OCI-LY1 (cell line): Measurements from ENCODE around the gene NR3C1.
A peak's percentile ranks its signal among the peaks of the same experiment; 100 is the strongest.

Experiments
- H2AFZ ChIP-seq: fragments of 200-600 bp; sonication (generic), shearing (Covaris generic); 2 replicates; pipeline ENCODE4 v1.6.0; 2014; ENCODE audit warnings: antibody characterized with exemption, mild to moderate bottlenecking, low read length
- H3F3A ChIP-seq: fragments of 200-600 bp; sonication (generic), shearing (Covaris generic); 2 replicates; pipeline ENCODE4 v1.6.0; 2014; ENCODE audit warnings: mild to moderate bottlenecking, antibody characterized with exemption, low read length, moderate library complexity; ENCODE audit not compliant: insufficient read depth
- H3K27ac ChIP-seq: fragments of 200-600 bp; sonication (generic); 2 replicates; pipeline ENCODE4 v1.5.1; 2014; ENCODE audit warnings: low read length, mixed run types, mild to moderate bottlenecking, low read depth; ENCODE audit not compliant: poor library complexity, severe bottlenecking
- H3K27me3 ChIP-seq: fragments of 200-600 bp; sonication (generic); 2 replicates; pipeline ENCODE4 v1.6.0; 2014; ENCODE audit warnings: antibody characterized with exemption, mild to moderate bottlenecking, low read length, moderate library complexity; ENCODE audit not compliant: insufficient read depth
- H3K36me3 ChIP-seq: fragments of 200-600 bp; sonication (generic); 2 replicates; pipeline ENCODE4 v1.6.1; 2014; ENCODE audit warnings: mild to moderate bottlenecking, antibody characterized with exemption, low read length, moderate library complexity, mixed read lengths; ENCODE audit not compliant: insufficient read depth
- H3K4me1 ChIP-seq: fragments of 200-600 bp; sonication (generic); 2 replicates; pipeline ENCODE4 v1.5.1; 2014; ENCODE audit warnings: mild to moderate bottlenecking, low read length, moderate library complexity; ENCODE audit not compliant: insufficient read depth, severe bottlenecking
- H3K4me2 ChIP-seq: fragments of 200-600 bp; sonication (generic), shearing (Covaris generic); 2 replicates; pipeline ENCODE4 v1.6.1; 2014; ENCODE audit warnings: low read length
- H3K4me3 ChIP-seq: fragments of 200-600 bp; sonication (generic); 2 replicates; pipeline ENCODE4 v1.5.1; 2014; ENCODE audit warnings: low read length, low read depth, mild to moderate bottlenecking, mixed read lengths; ENCODE audit not compliant: poor library complexity, severe bottlenecking
- H3K79me2 ChIP-seq: fragments of 200-600 bp; shearing (Covaris generic); 2 replicates; pipeline ENCODE4 v1.6.1; 2016; ENCODE audit warnings: mixed run types, low read length, mixed read lengths; ENCODE audit not compliant: insufficient read depth
- H3K9ac ChIP-seq: fragments of 200-600 bp; sonication (generic), shearing (Covaris generic); 2 replicates; pipeline ENCODE4 v1.6.1; 2014; ENCODE audit warnings: mild to moderate bottlenecking, low read length, mixed read lengths
- H3K9me2 ChIP-seq: fragments of 200-600 bp; sonication (generic), shearing (Covaris generic); 2 replicates; pipeline ENCODE4 v1.6.1; 2014; ENCODE audit warnings: low read depth, mild to moderate bottlenecking, low read length, mixed read lengths
- H3K9me3 ChIP-seq: fragments of 200-600 bp; shearing (Covaris generic); 2 replicates; pipeline ENCODE4 v1.6.1; 2014; ENCODE audit warnings: low read length, mixed read lengths
- H4K20me1 ChIP-seq: fragments of 200-600 bp; sonication (generic), shearing (Covaris generic); 2 replicates; pipeline ENCODE4 v1.6.0; 2016; ENCODE audit warnings: mild to moderate bottlenecking, low read length; ENCODE audit not compliant: insufficient read depth
- EZH2 ChIP-seq: fragments of 200-600 bp; sonication (generic), shearing (Covaris generic); IDR thresholded peaks from 2 replicates; pipeline ENCODE4 v1.8.0; 2017; ENCODE audit warnings: borderline replicate concordance, mixed run types, mild to moderate bottlenecking, antibody characterized with exemption, low read length, moderate library complexity, mixed read lengths
- TF ChIP-seq, protein P1 (sequence below): fragments of 200-600 bp; sonication (generic), shearing (Covaris generic); IDR thresholded peaks from 2 replicates; pipeline ENCODE4 v1.5.1; 2017; ENCODE audit warnings: mild to moderate bottlenecking, antibody characterized with exemption, low read length, moderate library complexity, mixed read lengths

Gene NR3C1

DNA sequence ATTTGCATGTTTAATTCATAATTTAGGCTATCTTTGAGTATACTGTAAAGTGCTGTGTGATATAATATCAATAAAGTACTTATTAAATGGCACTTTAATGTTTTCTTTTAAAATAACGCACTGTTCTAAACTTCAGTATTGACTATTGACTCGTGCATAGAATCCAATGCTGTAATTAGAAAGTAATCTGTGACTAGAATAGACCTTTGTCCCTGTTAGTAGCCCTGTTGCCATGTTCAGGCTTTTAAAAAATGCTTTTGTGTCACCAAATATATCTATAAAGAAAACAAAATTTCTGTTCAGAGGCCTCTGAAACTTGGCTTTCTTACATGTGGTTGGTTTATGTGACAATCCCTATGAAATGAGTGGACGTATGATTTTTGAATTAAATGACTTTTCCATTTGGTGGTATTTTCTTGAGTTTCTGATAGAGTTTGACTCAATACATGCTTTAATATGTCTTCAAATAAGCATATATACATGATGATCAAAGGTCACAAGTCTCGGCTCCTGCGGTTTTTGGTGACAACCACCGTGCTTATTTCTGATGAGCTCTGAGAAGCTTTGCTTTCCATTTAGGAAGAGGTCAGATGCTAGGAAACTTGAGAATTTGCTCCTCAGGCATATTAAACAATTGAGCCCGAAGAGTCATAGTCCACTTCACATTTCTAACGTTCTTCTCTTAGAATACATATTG is 174.7 kb downstream of the NR3C1 start:
- no peak for TF ChIP-seq EZH2
- TF ChIP-seq, protein P1, sequence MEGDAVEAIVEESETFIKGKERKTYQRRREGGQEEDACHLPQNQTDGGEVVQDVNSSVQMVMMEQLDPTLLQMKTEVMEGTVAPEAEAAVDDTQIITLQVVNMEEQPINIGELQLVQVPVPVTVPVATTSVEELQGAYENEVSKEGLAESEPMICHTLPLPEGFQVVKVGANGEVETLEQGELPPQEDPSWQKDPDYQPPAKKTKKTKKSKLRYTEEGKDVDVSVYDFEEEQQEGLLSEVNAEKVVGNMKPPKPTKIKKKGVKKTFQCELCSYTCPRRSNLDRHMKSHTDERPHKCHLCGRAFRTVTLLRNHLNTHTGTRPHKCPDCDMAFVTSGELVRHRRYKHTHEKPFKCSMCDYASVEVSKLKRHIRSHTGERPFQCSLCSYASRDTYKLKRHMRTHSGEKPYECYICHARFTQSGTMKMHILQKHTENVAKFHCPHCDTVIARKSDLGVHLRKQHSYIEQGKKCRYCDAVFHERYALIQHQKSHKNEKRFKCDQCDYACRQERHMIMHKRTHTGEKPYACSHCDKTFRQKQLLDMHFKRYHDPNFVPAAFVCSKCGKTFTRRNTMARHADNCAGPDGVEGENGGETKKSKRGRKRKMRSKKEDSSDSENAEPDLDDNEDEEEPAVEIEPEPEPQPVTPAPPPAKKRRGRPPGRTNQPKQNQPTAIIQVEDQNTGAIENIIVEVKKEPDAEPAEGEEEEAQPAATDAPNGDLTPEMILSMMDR = no peak
- Histone ChIP-seq H3K27ac (peak overlapping the region; percentile 100), H3K79me2 (no peaks in the 10 kb centered on the region), H2AFZ (peak overlapping the region; percentile 62; the same call in 1 of the 2 replicates), H3K9me3 (no peaks in the 10 kb centered on the region), H3K4me1 (peaks cover 68% of the 10 kb centered on the region), H3K36me3 (no peaks in the 10 kb centered on the region), H4K20me1 (no peaks in the 10 kb centered on the region), H3K4me3 (peak overlapping the region; percentile 42), H3K9ac (peak overlapping the region; percentile 79), H3F3A (0 out of 2 replicates have a peak, but pooled peaks cover 7% of the 10 kb centered on the region), H3K9me2 (no peaks in the 10 kb centered on the region), H3K27me3 (no peaks in the 10 kb centered on the region), H3K4me2 (peak overlapping the region; percentile 60)
